ENCODE measurements around the gene BRD8.

GRCh38 chr5:138096363-138096762 is 82.1 kb downstream of the BRD8 start:
- no peak for TF ChIP-seq RAD21 (IDR thresholded peaks at IDR 0.05; ENCODE audit: low read depth)
- no peak for TF ChIP-seq REST (IDR thresholded peaks at IDR 0.05; ENCODE audit: low read depth)
- TF ChIP-seq CREB1 (IDR thresholded peaks at IDR 0.05; ENCODE audit: low read depth) = no peak
- TF ChIP-seq MAX (IDR thresholded peaks at IDR 0.05) = no peak
- TF ChIP-seq USF1 (IDR thresholded peaks at IDR 0.05) = no peak
- no peak for TF ChIP-seq EP300 (IDR thresholded peaks at IDR 0.05; ENCODE audit: borderline replicate concordance)
- no peak for TF ChIP-seq TAF1 (IDR thresholded peaks at IDR 0.05; ENCODE audit: low read depth)
- no peak for TF ChIP-seq CEBPB (IDR thresholded peaks at IDR 0.05)
- no peak for TF ChIP-seq FOXM1 (IDR thresholded peaks at IDR 0.05; ENCODE audit: borderline replicate concordance, low read depth)
- no peak for TF ChIP-seq EGR1 (IDR thresholded peaks at IDR 0.05)
- no peak for TF ChIP-seq YY1 (IDR thresholded peaks at IDR 0.05; ENCODE audit: low read depth)
- no peak for TF ChIP-seq NFIC (IDR thresholded peaks at IDR 0.05)

Data from Ishikawa (cell line).